Common myeloid progenitor, CD34-positive (primary cell): Measurements from ENCODE around the gene SNX5.

ENCODE experiments used
- CTCF ChIA-PET: fragments of 350-600 bp; sonication (Branson Sonifier 250); formaldehyde crosslinking; loops from one replicate; lab custom pipeline; 2021; ENCODE audit warnings: antibody characterized with exemption; lab: Charles Lee
- POLR2A ChIA-PET: fragments of 350-600 bp; sonication (Branson Sonifier 250); formaldehyde crosslinking; loops from one replicate; lab custom pipeline; 2021; ENCODE audit warnings: antibody characterized with exemption; lab: Charles Lee
- DNase-seq, 3 donors: peaks; one replicate each; pipeline versions ENCODE4 v3.0.0 to v3.0.0-alpha.2; 2013
- H3K27ac ChIP-seq, 2 experiments: 1 replicate in 1 of 2; 2 replicates in 1 of 2; pipeline ENCODE4 v1.7.0; 2013; ENCODE audit warnings: inconsistent platforms in 2 of 2, low read length in 2 of 2, mild to moderate bottlenecking in 2 of 2, low read depth in 1 of 2, moderate library complexity in 1 of 2; ENCODE audit not compliant: severe bottlenecking in 2 of 2, insufficient read depth in 1 of 2, poor library complexity in 1 of 2
- H3K27me3 ChIP-seq, 5 experiments: replicated peaks in 2 of 5; 1 replicate in 3 of 5; 2 replicates in 2 of 5; pipeline versions ENCODE4 v1.6.1 to v1.7.0; 2013; ENCODE audit warnings: low read length in 4 of 5, mild to moderate bottlenecking in 2 of 5, moderate library complexity in 2 of 5, inconsistent platforms in 1 of 5; ENCODE audit not compliant: insufficient read depth in 5 of 5, control insufficient read depth in 4 of 5
- H3K36me3 ChIP-seq, 4 experiments: 1 replicate in 2 of 4; 2 replicates in 2 of 4; pipeline versions ENCODE4 v1.6.1 to v1.7.0; 2013; ENCODE audit warnings: low read length in 3 of 4, control low read depth in 1 of 4, mild to moderate bottlenecking in 1 of 4; ENCODE audit not compliant: control insufficient read depth in 4 of 4, insufficient read depth in 4 of 4
- H3K4me1 ChIP-seq, 4 experiments: 1 replicate in 3 of 4; 2 replicates in 1 of 4; pipeline versions ENCODE4 v1.6.1 to v1.7.1; 2013; ENCODE audit warnings: low read length in 3 of 4, mild to moderate bottlenecking in 3 of 4, control low read depth in 1 of 4, inconsistent platforms in 1 of 4, moderate library complexity in 1 of 4; ENCODE audit not compliant: control insufficient read depth in 4 of 4, insufficient read depth in 4 of 4; ENCODE audit errors: control extremely low read depth in 1 of 4
- H3K4me3 ChIP-seq, 7 experiments: 1 replicate in 4 of 7; 2 replicates in 3 of 7; pipeline versions ENCODE4 v1.5.1 to v1.7.0; 2013; ENCODE audit warnings: mild to moderate bottlenecking in 7 of 7, low read length in 6 of 7, moderate library complexity in 6 of 7, inconsistent platforms in 2 of 7, low read depth in 2 of 7, control low read depth in 1 of 7; ENCODE audit not compliant: insufficient read depth in 4 of 7, control insufficient read depth in 1 of 7; ENCODE audit errors: extremely low read depth in 1 of 7
- H3K9me3 ChIP-seq, 5 experiments: 1 replicate in 4 of 5; 2 replicates in 1 of 5; pipeline versions ENCODE4 v1.6.1 to v1.7.1; 2013; ENCODE audit warnings: low read length in 4 of 5, mild to moderate bottlenecking in 2 of 5, inconsistent platforms in 1 of 5, low read depth in 1 of 5, moderate library complexity in 1 of 5; ENCODE audit not compliant: control insufficient read depth in 4 of 5, insufficient read depth in 2 of 5; ENCODE audit errors: control extremely low read depth in 1 of 5
- WGBS: methylation state at CpG from one replicate; pipeline ENCODE4 v1.1.5; 2013; ENCODE audit not compliant: insufficient coverage; 5-methylcytosine and 5-hydroxymethylcytosine counted together

SNX5 gene

GRCh38 chr20:17966432-17967310 lies 1.9 kb downstream of the SNX5 start:
- H3K27ac ChIP-seq, result peak overlapping the region; percentile 93 to 97
- peaks cover 0 to 32% (median under 1%) of the 10 kb centered on the region in 4 experiments for H3K36me3 ChIP-seq
- ChIA-PET POLR2A (interaction anchor here (0.6 to 2.1 kb wide), 4 partner anchors 8 to 354 kb away, joined by 3 to 10 read pairs (median 4); no protein-coding TSS in a partner anchor), CTCF (interaction anchor here (1.0 to 5.6 kb wide), 8 partner anchors 8 to 284 kb away, joined by 3 to 30 read pairs (median 6); no protein-coding TSS in a partner anchor)
- WGBS, result 0% methylated on average over 2 of the region's 9 CpGs
- H3K9me3 ChIP-seq, result no peaks in the 10 kb centered on the region
- H3K4me3 ChIP-seq, result peak overlapping the region in 6 of 7 experiments; percentile 88 to 99 (median 94)
- H3K27me3 ChIP-seq, result no peaks in the 10 kb centered on the region
- peaks cover 41 to 79% (median 64%) of the 10 kb centered on the region in 4 experiments for H3K4me1 ChIP-seq
- DNase-seq, result peak; percentile 54 to 74 (median 66)

- POLR2A ChIA-PET, result no interaction called here
- Histone ChIP-seq H3K36me3 (peaks cover 0 to 36% (median under 1%) of the 10 kb centered on the region in 4 experiments), H3K4me3 (peak overlapping the region in 5 of 7 experiments; percentile 88 to 99 (median 96)), H3K4me1 (peaks cover 37 to 78% (median 59%) of the 10 kb centered on the region in 4 experiments), H3K9me3 (no peaks in the 10 kb centered on the region), H3K27ac (peak overlapping the region; percentile 93 to 97), H3K27me3 (no peaks in the 10 kb centered on the region)
- WGBS, result 68% methylated on average over 4 of the region's 9 CpGs
- DNase-seq, result peak in 1 of 3 donors; percentile 39
- CTCF ChIA-PET, result interaction anchor here (0.9 to 5.6 kb wide), 11 partner anchors 9 to 460 kb away, joined by 3 to 30 read pairs (median 4); no protein-coding TSS in a partner anchor
Observed at GRCh38 chr20:17965042-17965697, 3.4 kb downstream of the SNX5 start.

DNA sequence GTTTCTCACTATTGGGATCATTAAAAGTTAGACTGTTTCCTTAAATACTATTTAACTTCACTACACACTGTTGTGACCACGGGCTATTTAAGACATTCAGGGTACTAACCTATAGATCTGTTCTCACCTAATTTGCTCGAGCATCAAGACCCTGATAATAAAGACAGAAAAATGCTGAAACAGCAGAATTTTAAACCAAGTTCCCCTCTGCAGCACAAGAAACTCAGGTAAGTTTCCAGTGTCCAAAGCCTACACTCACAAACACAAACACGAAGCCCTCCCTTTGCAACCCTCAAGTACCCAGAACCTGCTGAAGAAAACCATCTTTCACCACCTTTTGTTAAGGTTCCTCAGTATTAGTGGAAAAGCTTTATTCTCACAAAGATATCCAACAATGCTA lies 4.0 kb downstream of the SNX5 start:
- Histone ChIP-seq H3K27me3 (no peaks in the 10 kb centered on the region), H3K9me3 (no peaks in the 10 kb centered on the region), H3K27ac (peak overlapping the region; percentile 93 to 97), H3K4me3 (peak overlapping the region in 3 of 7 experiments; percentile 92 to 99 (median 98)), H3K4me1 (peaks cover 33 to 79% (median 61%) of the 10 kb centered on the region in 4 experiments), H3K36me3 (peaks cover 0 to 36% (median under 1%) of the 10 kb centered on the region in 4 experiments)
- ChIA-PET POLR2A (no interaction called here), CTCF (interaction anchor here (0.9 to 5.6 kb wide), 7 partner anchors 9 to 459 kb away, joined by 3 to 30 read pairs (median 5); no protein-coding TSS in a partner anchor)
- DNase-seq, result no peak
- 74% methylated on average over 3 of the region's 3 CpGs for WGBS

DNA sequence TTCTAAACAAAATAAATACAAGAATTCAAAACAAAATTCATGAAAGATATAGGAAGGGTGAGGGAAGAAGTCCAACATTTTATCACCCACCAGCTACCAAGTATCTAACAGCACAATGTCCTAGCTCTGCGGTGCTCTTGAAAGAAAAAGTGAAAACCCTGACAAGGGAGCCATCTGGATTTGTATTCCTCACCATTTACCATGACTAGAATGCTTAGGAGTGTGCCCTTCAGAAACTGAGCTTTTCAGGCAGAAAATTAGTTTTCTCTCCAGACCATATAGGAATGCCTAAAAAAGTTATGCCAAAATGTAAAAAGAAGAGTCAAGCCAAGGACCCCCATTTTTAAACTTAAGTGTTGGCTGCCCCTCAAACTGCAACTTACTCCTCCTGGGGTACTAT lies 4.5 kb downstream of the SNX5 start:
- DNase-seq, result no peak
- Histone ChIP-seq H3K36me3 (peaks cover 0 to 36% (median under 1%) of the 10 kb centered on the region in 4 experiments), H3K4me3 (peak overlapping the region in 3 of 7 experiments; percentile 3 to 98 (median 92)), H3K27me3 (no peaks in the 10 kb centered on the region), H3K4me1 (peaks cover 38 to 80% (median 62%) of the 10 kb centered on the region in 4 experiments), H3K9me3 (no peaks in the 10 kb centered on the region), H3K27ac (peak overlapping the region in 1 of 2 experiments; percentile 45)
- WGBS, result no CpG with 5 or more reads among the region's 1 CpG
- POLR2A ChIA-PET, result no interaction called here
- CTCF ChIA-PET, result interaction anchor here (2.3 kb wide), 1 partner anchor 32 kb away, joined by 11 read pairs; no protein-coding TSS in a partner anchor

- Histone ChIP-seq H3K36me3 (peaks cover 0 to 36% (median under 1%) of the 10 kb centered on the region in 4 experiments), H3K27me3 (no peaks in the 10 kb centered on the region), H3K4me3 (peak overlapping the region in 1 of 7 experiments; percentile 22), H3K9me3 (no peaks in the 10 kb centered on the region), H3K4me1 (peaks cover 46 to 88% (median 69%) of the 10 kb centered on the region in 4 experiments), H3K27ac (peak overlapping the region in 1 of 2 experiments; percentile 45)
- no peak for DNase-seq
- WGBS, result 84% methylated on average over 9 of the region's 9 CpGs
- ChIA-PET CTCF (interaction anchor here (0.7 to 1.0 kb wide), 2 partner anchors 17 to 21 kb away, joined by 3 read pairs; no protein-coding TSS in a partner anchor), POLR2A (no interaction called here)
Observed at GRCh38 chr20:17963114-17963897, 5.3 kb downstream of the SNX5 start.

DNA sequence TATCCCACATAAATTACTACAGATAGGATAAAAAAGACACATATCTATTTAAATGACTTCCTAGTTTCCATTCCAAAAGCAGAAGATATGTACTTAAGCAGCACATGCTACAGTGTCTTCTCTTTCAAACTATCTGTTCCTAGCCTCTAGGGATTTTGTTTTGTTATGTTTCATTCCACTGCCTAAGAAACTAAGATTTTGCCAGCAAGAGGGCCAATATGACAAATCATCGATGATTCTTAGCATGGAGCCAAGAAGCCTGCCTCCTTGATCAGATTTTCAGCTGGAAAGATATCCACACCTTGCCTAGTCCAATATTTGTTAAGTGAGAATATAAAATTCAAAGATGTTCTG lies 7.0 kb downstream of the SNX5 start:
- ChIA-PET CTCF (interaction anchor here (0.6 to 1.0 kb wide), 3 partner anchors 22 to 35 kb away, joined by 3 read pairs; no protein-coding TSS in a partner anchor), POLR2A (no interaction called here)
- peaks cover 0 to 35% (median 3%) of the 10 kb centered on the region in 4 experiments for H3K36me3 ChIP-seq
- peaks cover 58 to 94% (median 79%) of the 10 kb centered on the region in 4 experiments for H3K4me1 ChIP-seq
- no peaks in the 10 kb centered on the region for H3K9me3 ChIP-seq
- no peak for DNase-seq
- WGBS, result 67% methylated on average over 1 of the region's 1 CpG
- H3K27me3 ChIP-seq, result no peaks in the 10 kb centered on the region
- peak overlapping the region in 1 of 2 experiments; percentile 52 for H3K27ac ChIP-seq
- no peak overlapping the region for H3K4me3 ChIP-seq
